H9 (cell line): Measurements from ENCODE around the gene RHBDD3. TPM values are rescaled to one million over a fixed set of nuclear protein-coding genes. Genes with fewer than 3 reads are reported as not detected.

Experiments used
- DNase-seq: peaks from one replicate; pipeline ENCODE4 v3.0.0-alpha.2; 2017
- H2AFZ ChIP-seq: one replicate; pipeline ENCODE4 v1.6.1; 2013; ENCODE audit warnings: mild to moderate bottlenecking, low read length, control low read depth, moderate library complexity
- H2AK5ac ChIP-seq: 2 replicates; pipeline ENCODE4 v1.6.1; 2013; ENCODE audit warnings: low read length, control low read depth, mixed read lengths; ENCODE audit not compliant: insufficient read length
- H2BK120ac ChIP-seq: one replicate; pipeline ENCODE4 v1.6.1; 2013; ENCODE audit warnings: low read depth, mild to moderate bottlenecking, low read length, control low read depth, inconsistent platforms; ENCODE audit not compliant: poor library complexity, severe bottlenecking
- H2BK12ac ChIP-seq: 2 replicates; pipeline ENCODE4 v1.6.1; 2013; ENCODE audit warnings: low read length, control low read depth, mixed read lengths, low read depth; ENCODE audit not compliant: insufficient read length
- H2BK15ac ChIP-seq: 2 replicates; pipeline ENCODE4 v1.6.1; 2013; ENCODE audit warnings: low read depth, low read length, control low read depth
- H2BK20ac ChIP-seq: one replicate; pipeline ENCODE4 v1.6.1; 2013; ENCODE audit warnings: low read depth, mild to moderate bottlenecking, low read length, control low read depth, inconsistent platforms; ENCODE audit not compliant: poor library complexity, severe bottlenecking
- H2BK5ac ChIP-seq: 2 replicates; pipeline ENCODE4 v1.6.1; 2013; ENCODE audit warnings: low read length, control low read depth, mixed read lengths; ENCODE audit not compliant: insufficient read length
- H3K14ac ChIP-seq: 2 replicates; pipeline ENCODE4 v1.6.1; 2013; ENCODE audit warnings: low read length, control low read depth; ENCODE audit not compliant: insufficient read depth
- H3K18ac ChIP-seq: 2 replicates; pipeline ENCODE4 v1.6.1; 2013; ENCODE audit warnings: low read depth, mild to moderate bottlenecking, mixed read lengths, low read length, control low read depth; ENCODE audit not compliant: insufficient read length
- H3K23ac ChIP-seq: 2 replicates; pipeline ENCODE4 v1.6.1; 2013; ENCODE audit warnings: low read length, control low read depth, mixed read lengths, low read depth; ENCODE audit not compliant: insufficient read length
- H3K23me2 ChIP-seq: 2 replicates; pipeline ENCODE4 v1.6.1; 2013; ENCODE audit warnings: low read depth, mild to moderate bottlenecking, mixed read lengths, low read length, control low read depth; ENCODE audit not compliant: insufficient read length, poor library complexity, severe bottlenecking
- H3K27ac ChIP-seq: 2 replicates; pipeline ENCODE4 v1.5.1; 2013; ENCODE audit warnings: low read length, control low read depth, mixed read lengths, low read depth; ENCODE audit not compliant: insufficient read length
- H3K27me3 ChIP-seq: 2 replicates; pipeline ENCODE4 v1.6.1; 2013; ENCODE audit warnings: low read length, control low read depth, inconsistent platforms; ENCODE audit not compliant: insufficient read depth
- H3K4ac ChIP-seq: 2 replicates; pipeline ENCODE4 v1.6.1; 2013; ENCODE audit warnings: low read depth, mild to moderate bottlenecking, control low read depth, inconsistent platforms, low read length, moderate library complexity
- H3K4me1 ChIP-seq: 2 replicates; pipeline ENCODE4 v1.6.1; 2013; ENCODE audit warnings: low read length, control low read depth, inconsistent platforms; ENCODE audit not compliant: insufficient read depth
- H3K4me2 ChIP-seq: 2 replicates; pipeline ENCODE4 v1.6.1; 2013; ENCODE audit warnings: low read length, control low read depth, mixed read lengths; ENCODE audit not compliant: insufficient read length, insufficient read depth
- H3K56ac ChIP-seq: 2 replicates; pipeline ENCODE4 v1.6.1; 2013; ENCODE audit warnings: low read depth, mild to moderate bottlenecking, mixed read lengths, low read length, control low read depth; ENCODE audit not compliant: insufficient read length
- H3K79me1 ChIP-seq: 2 replicates; pipeline ENCODE4 v1.6.1; 2013; ENCODE audit warnings: low read depth, mild to moderate bottlenecking, moderate library complexity, low read length, control low read depth, inconsistent platforms; ENCODE audit not compliant: insufficient read depth, poor library complexity, severe bottlenecking
- H3K79me2 ChIP-seq: 2 replicates; pipeline ENCODE4 v1.6.1; 2013; ENCODE audit warnings: low read length, control low read depth, inconsistent platforms; ENCODE audit not compliant: insufficient read depth
- H3K9ac ChIP-seq: 2 replicates; pipeline ENCODE4 v1.6.1; 2013; ENCODE audit warnings: low read length, control low read depth, mixed read lengths; ENCODE audit not compliant: insufficient read length; ENCODE audit errors: extremely low read depth
- H3K9me3 ChIP-seq: one replicate; pipeline ENCODE4 v1.6.1; 2013; ENCODE audit warnings: low read depth, low read length, inconsistent platforms; ENCODE audit not compliant: control insufficient read depth
- H3T11ph ChIP-seq: one replicate; pipeline ENCODE4 v1.6.1; 2013; ENCODE audit warnings: mild to moderate bottlenecking, low read length, control low read depth, inconsistent platforms
- H4K20me1 ChIP-seq: one replicate; pipeline ENCODE4 v1.6.1; 2013; ENCODE audit not compliant: control insufficient read depth, insufficient read length, insufficient read depth
- H4K5ac ChIP-seq: 2 replicates; pipeline ENCODE4 v1.6.1; 2013; ENCODE audit warnings: low read depth, mild to moderate bottlenecking, mixed read lengths, low read length, control low read depth; ENCODE audit not compliant: insufficient read length
- H4K8ac ChIP-seq: replicated peaks from 2 replicates; pipeline ENCODE4 v1.6.1; 2013; ENCODE audit warnings: low read length, control low read depth, mixed read lengths, low read depth; ENCODE audit not compliant: insufficient read length
- H4K91ac ChIP-seq: 2 replicates; pipeline ENCODE4 v1.6.1; 2013; ENCODE audit warnings: low read depth, mild to moderate bottlenecking, moderate library complexity, mixed read lengths, low read length, control low read depth; ENCODE audit not compliant: insufficient read length
- H3K27ac Mint-ChIP-seq, 3 experiments: 2 replicates in 2 of 3; 3 replicates in 1 of 3; pipeline ENCODE4 v1.8.0; 2020 to 2021; ENCODE audit warnings: mixed read lengths in 3 of 3, mild to moderate bottlenecking in 1 of 3, moderate library complexity in 1 of 3
- H3K27me3 Mint-ChIP-seq: 2 replicates; pipeline ENCODE4 v1.8.0; 2021; ENCODE audit warnings: low read depth, mild to moderate bottlenecking, moderate library complexity, mixed read lengths
- H3K36me3 Mint-ChIP-seq, 3 experiments: 2 replicates in 2 of 3; 3 replicates in 1 of 3; pipeline ENCODE4 v1.8.0; 2020 to 2021; ENCODE audit warnings: low read depth in 3 of 3, mixed read lengths in 3 of 3; ENCODE audit not compliant: insufficient read depth in 1 of 3
- H3K4me1 Mint-ChIP-seq, 2 experiments: 2 replicates each; pipeline ENCODE4 v1.8.0; 2020; ENCODE audit warnings: mixed read lengths in 2 of 2
- H3K4me3 Mint-ChIP-seq, 2 experiments: 2 replicates in 1 of 2; 3 replicates in 1 of 2; pipeline ENCODE4 v1.8.0; 2020 to 2021; ENCODE audit warnings: mild to moderate bottlenecking in 2 of 2, mixed read lengths in 2 of 2, moderate library complexity in 1 of 2
- H3K9me3 Mint-ChIP-seq, 2 experiments: 2 replicates in 1 of 2; 3 replicates in 1 of 2; pipeline ENCODE4 v1.8.0; 2020; ENCODE audit warnings: mild to moderate bottlenecking in 2 of 2, mixed read lengths in 2 of 2, moderate library complexity in 1 of 2
- WGBS: extraction: QIAGEN DNeasy Blood & Tissue Kit; methylation state at CpG from one replicate; pipeline ENCODE4 v1.1.7; 2013; ENCODE audit warnings: missing lambda C conversion rate, low lambda C conversion rate, mixed read lengths; ENCODE audit not compliant: insufficient read length; ENCODE audit errors: extremely low coverage; 5-methylcytosine and 5-hydroxymethylcytosine counted together
- total RNA-seq: library from RNA; stranded (reverse); gene quantifications from 2 replicates; pipeline ENCODE4 v1.2.1, GENCODE V29; 2021
- TF ChIP-seq, protein P1 (sequence below): fragments of 200-600 bp; sonication (generic); conservative IDR thresholded peaks from 3 replicates; pipeline ENCODE4 v1.8.0; 2021; ENCODE audit warnings: antibody characterized with exemption, mild to moderate bottlenecking

The RHBDD3 gene
- total RNA-seq, 1 experiment from 2014 or later: 99.7 TPM

DNA sequence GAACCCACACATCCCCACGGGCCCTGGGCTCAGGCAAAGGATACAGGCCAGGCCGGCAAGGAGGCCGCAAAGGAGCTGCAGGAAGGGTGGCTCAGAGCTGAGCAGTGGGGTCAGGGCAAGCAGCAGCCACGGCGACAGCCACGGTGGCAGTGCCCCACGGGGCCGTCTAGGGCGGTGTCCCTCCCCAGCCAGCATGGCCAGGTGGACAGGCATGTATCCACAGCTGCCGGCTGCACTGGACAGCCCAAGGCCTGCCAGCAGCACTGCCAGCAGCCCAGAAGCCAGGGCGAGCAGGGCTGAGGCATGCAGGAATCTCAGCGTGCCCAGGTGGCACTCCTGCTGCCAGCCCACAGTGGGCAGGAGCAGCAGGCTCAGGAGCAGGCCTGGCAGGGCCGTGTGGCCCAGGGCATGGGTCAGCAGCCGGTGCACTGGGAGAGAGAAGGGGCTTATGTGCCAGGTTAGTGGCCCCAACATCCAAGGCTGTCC is 3.9 kb downstream of the RHBDD3 start:
- no peaks in the 10 kb centered on the region for H4K20me1 ChIP-seq
- H3K4me2 ChIP-seq: no peak overlapping the region
- Mint-ChIP-seq H3K4me3 (no peak overlapping the region), H3K27ac (no peak overlapping the region), H3K27me3 (no peaks in the 10 kb centered on the region), H3K36me3 (peaks cover 15 to 41% (median 25%) of the 10 kb centered on the region in 3 experiments; a peak in 6 of 7 replicates), H3K9me3 (peaks cover 0 to 4% of the 10 kb centered on the region in 2 experiments; a peak in 2 of 5 replicates), H3K4me1 (peaks cover 11 to 14% of the 10 kb centered on the region in 2 experiments)
- H2BK15ac ChIP-seq: no peak overlapping the region
- no peak overlapping the region for H4K8ac ChIP-seq
- WGBS: no CpG with 5 or more reads among the region's 14 CpGs
- no peaks in the 10 kb centered on the region for H3K9me3 ChIP-seq
- no peaks in the 10 kb centered on the region for H3K4me1 ChIP-seq
- no peaks in the 10 kb centered on the region for H3K79me1 ChIP-seq
- no peak overlapping the region for H2BK5ac ChIP-seq
- peaks cover 9% of the 10 kb centered on the region for H3K23me2 ChIP-seq
- no peak overlapping the region for H3K56ac ChIP-seq
- H4K5ac ChIP-seq: no peak overlapping the region
- H3K27ac ChIP-seq: no peak overlapping the region
- H3K4ac ChIP-seq: no peak overlapping the region
- no peak overlapping the region for H3T11ph ChIP-seq
- H3K14ac ChIP-seq: no peak overlapping the region
- no peak overlapping the region for H2BK20ac ChIP-seq
- H2BK12ac ChIP-seq: no peak overlapping the region
- no peak overlapping the region for H2BK120ac ChIP-seq
- no peak overlapping the region for H2AFZ ChIP-seq
- H3K18ac ChIP-seq: no peak overlapping the region
- H3K23ac ChIP-seq: no peak overlapping the region
- no peaks in the 10 kb centered on the region for H3K27me3 ChIP-seq
- DNase-seq: no peak
- peaks cover 7% of the 10 kb centered on the region; the same call in 1 of the 2 replicates for H3K79me2 ChIP-seq
- H2AK5ac ChIP-seq: no peak overlapping the region
- H4K91ac ChIP-seq: no peak overlapping the region
- H3K9ac ChIP-seq: no peak overlapping the region
- TF ChIP-seq, protein P1, sequence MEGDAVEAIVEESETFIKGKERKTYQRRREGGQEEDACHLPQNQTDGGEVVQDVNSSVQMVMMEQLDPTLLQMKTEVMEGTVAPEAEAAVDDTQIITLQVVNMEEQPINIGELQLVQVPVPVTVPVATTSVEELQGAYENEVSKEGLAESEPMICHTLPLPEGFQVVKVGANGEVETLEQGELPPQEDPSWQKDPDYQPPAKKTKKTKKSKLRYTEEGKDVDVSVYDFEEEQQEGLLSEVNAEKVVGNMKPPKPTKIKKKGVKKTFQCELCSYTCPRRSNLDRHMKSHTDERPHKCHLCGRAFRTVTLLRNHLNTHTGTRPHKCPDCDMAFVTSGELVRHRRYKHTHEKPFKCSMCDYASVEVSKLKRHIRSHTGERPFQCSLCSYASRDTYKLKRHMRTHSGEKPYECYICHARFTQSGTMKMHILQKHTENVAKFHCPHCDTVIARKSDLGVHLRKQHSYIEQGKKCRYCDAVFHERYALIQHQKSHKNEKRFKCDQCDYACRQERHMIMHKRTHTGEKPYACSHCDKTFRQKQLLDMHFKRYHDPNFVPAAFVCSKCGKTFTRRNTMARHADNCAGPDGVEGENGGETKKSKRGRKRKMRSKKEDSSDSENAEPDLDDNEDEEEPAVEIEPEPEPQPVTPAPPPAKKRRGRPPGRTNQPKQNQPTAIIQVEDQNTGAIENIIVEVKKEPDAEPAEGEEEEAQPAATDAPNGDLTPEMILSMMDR: no peak
